Lower leg skin (tissue), 3 donors: Measurements from ENCODE around the gene ELOF1.
"Not testable (repeated sequence)": the region's sequence is repeated elsewhere in the genome, so short reads cannot be mapped to it uniquely, and the experiment has no call there.

Experiments used
- POLR2A ChIP-seq, 2 donors: fragments of 450-650 bp; IDR thresholded peaks; one replicate each; pipeline ENCODE4 v1.6.1; 2016 to 2017; ENCODE audit warnings: antibody characterized with exemption in 2 of 2, mild to moderate bottlenecking in 1 of 2, moderate library complexity in 1 of 2
- TF ChIP-seq, protein P1 (sequence below), 3 donors: fragments of 450-650 bp; IDR thresholded peaks; one replicate each; pipeline ENCODE4 v1.5.1; 2016; ENCODE audit warnings: antibody characterized with exemption in 3 of 3, mild to moderate bottlenecking in 3 of 3, moderate library complexity in 2 of 3

DNA sequence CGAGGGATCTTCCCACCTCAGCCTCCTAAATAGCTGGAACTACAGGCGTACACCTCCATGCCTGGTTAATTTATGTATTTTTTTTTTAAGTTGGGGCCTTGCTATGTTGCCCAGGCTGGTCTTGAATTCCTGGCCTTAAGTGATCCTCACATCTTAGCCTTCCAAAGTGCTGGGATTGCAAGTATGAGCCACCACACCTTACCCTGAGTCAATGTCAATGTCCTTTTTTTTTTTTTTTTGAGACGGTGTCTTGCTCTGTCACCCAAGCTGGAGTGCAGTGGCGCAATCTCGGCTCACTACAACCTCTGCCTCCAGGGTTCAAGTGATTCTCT is 6.6 kb upstream of the ELOF1 start:
- TF ChIP-seq, protein P1, sequence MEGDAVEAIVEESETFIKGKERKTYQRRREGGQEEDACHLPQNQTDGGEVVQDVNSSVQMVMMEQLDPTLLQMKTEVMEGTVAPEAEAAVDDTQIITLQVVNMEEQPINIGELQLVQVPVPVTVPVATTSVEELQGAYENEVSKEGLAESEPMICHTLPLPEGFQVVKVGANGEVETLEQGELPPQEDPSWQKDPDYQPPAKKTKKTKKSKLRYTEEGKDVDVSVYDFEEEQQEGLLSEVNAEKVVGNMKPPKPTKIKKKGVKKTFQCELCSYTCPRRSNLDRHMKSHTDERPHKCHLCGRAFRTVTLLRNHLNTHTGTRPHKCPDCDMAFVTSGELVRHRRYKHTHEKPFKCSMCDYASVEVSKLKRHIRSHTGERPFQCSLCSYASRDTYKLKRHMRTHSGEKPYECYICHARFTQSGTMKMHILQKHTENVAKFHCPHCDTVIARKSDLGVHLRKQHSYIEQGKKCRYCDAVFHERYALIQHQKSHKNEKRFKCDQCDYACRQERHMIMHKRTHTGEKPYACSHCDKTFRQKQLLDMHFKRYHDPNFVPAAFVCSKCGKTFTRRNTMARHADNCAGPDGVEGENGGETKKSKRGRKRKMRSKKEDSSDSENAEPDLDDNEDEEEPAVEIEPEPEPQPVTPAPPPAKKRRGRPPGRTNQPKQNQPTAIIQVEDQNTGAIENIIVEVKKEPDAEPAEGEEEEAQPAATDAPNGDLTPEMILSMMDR (IDR thresholded peaks at IDR 0.05): not testable (repeated sequence)
- TF ChIP-seq POLR2A (IDR thresholded peaks at IDR 0.05): not testable (repeated sequence)
